ENCODE data around the gene FMNL3. TPM values are rescaled to one million over a fixed set of nuclear protein-coding genes. Genes with fewer than 3 reads are reported as not detected.

Gene FMNL3, protein sequence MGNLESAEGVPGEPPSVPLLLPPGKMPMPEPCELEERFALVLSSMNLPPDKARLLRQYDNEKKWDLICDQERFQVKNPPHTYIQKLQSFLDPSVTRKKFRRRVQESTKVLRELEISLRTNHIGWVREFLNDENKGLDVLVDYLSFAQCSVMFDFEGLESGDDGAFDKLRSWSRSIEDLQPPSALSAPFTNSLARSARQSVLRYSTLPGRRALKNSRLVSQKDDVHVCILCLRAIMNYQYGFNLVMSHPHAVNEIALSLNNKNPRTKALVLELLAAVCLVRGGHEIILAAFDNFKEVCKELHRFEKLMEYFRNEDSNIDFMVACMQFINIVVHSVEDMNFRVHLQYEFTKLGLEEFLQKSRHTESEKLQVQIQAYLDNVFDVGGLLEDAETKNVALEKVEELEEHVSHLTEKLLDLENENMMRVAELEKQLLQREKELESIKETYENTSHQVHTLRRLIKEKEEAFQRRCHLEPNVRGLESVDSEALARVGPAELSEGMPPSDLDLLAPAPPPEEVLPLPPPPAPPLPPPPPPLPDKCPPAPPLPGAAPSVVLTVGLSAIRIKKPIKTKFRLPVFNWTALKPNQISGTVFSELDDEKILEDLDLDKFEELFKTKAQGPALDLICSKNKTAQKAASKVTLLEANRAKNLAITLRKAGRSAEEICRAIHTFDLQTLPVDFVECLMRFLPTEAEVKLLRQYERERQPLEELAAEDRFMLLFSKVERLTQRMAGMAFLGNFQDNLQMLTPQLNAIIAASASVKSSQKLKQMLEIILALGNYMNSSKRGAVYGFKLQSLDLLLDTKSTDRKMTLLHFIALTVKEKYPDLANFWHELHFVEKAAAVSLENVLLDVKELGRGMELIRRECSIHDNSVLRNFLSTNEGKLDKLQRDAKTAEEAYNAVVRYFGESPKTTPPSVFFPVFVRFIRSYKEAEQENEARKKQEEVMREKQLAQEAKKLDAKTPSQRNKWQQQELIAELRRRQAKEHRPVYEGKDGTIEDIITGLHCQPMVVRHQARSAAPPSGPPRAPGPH
- 10 to 100 TPM; 34.4 to 36.5 TPM for total RNA-seq
- polyA plus RNA-seq: 10 to 100 TPM in 1 of 3 donors, 1 to 10 TPM in 2; 7.6 to 12.1 (median 8.4) TPM
- 90.8 to 151 (median 116) reads per million in 6 experiments for total RNA-seq

GRCh38 chr12:49707128-49707811 is at the start of gene FMNL3:
FMNL3 (minus strand) TSS chr12:49707405; CDS start chr12:49707180, 225 bp downstream.
- Mint-ChIP-seq H3K4me3 (peak within 1 kb of the TSS; percentile 86 to 96 (median 90)), H3K27ac (peak within 1 kb of the TSS; percentile 80 to 96 (median 92)), H3K4me1 (peaks cover 28 to 49% (median 46%) of the 10 kb centered on the region in 4 donors), H3K9me3 (no peaks in the 10 kb centered on the region), H3K27me3 (peaks cover 0 to 3% (median 1%) of the 10 kb centered on the region in 5 donors), H3K36me3 (no peaks in the 10 kb centered on the region)
- DNase-seq: peak; percentile 96 to 99 (median 99)
- POLR2A ChIA-PET: interaction anchor here (1.0 to 9.5 kb wide), 13 partner anchors 8 to 140 kb away, joined by 3 to 93 read pairs (median 7); partner anchors contain the start of genes MCRS1 and TMBIM6
- peak; percentile 93 to 95 for ATAC-seq

- Mint-ChIP-seq H3K27ac (peak overlapping the region; percentile 19 to 77 (median 66)), H3K4me3 (peak overlapping the region in 9 of 10 donors; percentile 40 to 77 (median 65)), H3K9me3 (no peaks in the 10 kb centered on the region), H3K4me1 (peaks cover 27 to 89% (median 82%) of the 10 kb centered on the region in 4 donors), H3K27me3 (no peaks in the 10 kb centered on the region), H3K36me3 (peaks cover 0 to 79% (median 21%) of the 10 kb centered on the region in 3 donors)
- DNase-seq (no peak), ATAC-seq (no peak)
- POLR2A ChIA-PET: interaction anchor here (1.2 kb wide), 1 partner anchor 11 kb away, joined by 3 read pairs; no protein-coding TSS in a partner anchor
These were observed 43.8 kb upstream of the FMNL3 start for GRCh38 chr12:49750996-49751393.

DNA sequence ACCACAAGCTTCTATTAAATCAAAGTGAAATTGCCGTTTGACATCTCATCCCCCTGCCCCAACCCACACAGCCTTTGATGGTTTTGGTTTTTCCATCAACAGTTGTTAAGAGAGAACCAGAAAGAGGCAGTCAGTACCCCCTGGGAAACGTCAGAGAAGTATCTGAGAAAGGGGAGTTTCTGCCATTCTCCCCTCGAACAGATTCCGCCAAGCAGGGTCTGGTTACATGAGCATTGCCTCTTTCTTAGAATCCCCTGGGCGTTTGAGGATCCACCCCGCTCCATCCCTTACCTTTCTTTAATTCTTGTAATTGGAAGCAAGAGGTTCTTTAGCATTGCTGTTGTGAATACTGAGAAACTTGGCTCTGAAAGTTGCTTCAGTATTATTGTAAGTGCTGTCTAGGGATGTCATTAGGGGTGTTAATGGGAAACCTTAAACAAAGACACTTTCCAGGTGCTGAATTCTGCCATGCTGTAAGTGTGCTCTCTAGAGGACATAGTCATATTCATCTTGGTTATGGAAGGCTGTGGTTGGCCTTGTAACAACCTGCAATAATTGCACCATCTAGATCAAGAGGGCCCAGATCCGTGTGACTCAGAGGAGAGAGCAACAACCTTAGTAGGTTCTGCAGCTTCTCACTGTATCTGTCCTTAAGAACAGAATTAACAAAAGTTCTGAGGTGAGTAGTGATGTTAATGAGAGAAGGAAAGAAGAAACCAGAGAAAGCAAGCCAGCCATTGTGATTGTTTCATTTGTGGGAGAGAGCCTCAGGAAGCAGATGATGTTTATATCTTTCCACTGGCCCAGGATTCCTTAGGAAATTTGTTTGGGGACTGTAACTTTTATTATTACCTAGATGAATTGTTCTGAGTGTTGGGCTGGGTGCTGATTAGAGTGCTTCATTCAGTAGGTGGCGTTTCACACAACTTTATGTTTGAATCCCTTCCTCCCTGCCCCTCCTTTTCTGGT is 43.1 kb upstream of the FMNL3 start:
- POLR2A ChIA-PET: interaction anchor here (1.3 to 1.9 kb wide), 2 partner anchors 8 to 9 kb away, joined by 4 to 6 read pairs; partner anchors contain the start of gene TMBIM6
- ATAC-seq: peak; percentile 66 to 77

DNA sequence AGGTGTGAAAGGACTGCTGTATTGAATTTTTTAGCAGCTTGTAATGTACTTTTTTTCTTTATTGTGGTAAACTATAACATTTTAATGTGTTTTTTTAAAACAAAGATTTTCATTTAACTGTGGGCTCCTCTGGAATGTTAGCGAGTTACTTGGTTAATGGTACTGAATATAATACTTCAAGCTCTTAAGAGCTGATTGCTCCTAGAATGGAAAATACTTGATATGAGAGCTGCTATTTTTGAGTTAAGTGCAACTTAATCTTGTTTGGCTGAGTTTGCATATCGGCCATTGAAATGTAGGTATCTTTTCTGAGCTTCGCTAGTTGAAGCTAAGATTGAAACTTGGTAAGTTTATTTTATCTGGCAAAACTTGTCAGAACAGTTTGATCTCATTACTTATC is 41.6 kb upstream of the FMNL3 start:
- Mint-ChIP-seq H3K9me3 (no peaks in the 10 kb centered on the region), H3K4me3 (peak overlapping the region in 9 of 10 donors; percentile 6 to 77 (median 41)), H3K27ac (peak overlapping the region in 7 of 10 donors; percentile 1 to 77 (median 49)), H3K36me3 (peaks cover 0 to 69% (median 14%) of the 10 kb centered on the region in 3 donors), H3K4me1 (peaks cover 37 to 93% (median 88%) of the 10 kb centered on the region in 4 donors), H3K27me3 (no peaks in the 10 kb centered on the region)
- DNase-seq (no peak), ATAC-seq (no peak)
- POLR2A ChIA-PET: interaction anchor here (0.9 to 1.9 kb wide), 2 partner anchors 9 to 15 kb away, joined by 3 to 6 read pairs; no protein-coding TSS in a partner anchor

More for the DNA sequence above, 43.1 kb upstream of the FMNL3 start:
- Mint-ChIP-seq H3K4me3 (peak overlapping the region; percentile 16 to 77 (median 62)), H3K9me3 (no peaks in the 10 kb centered on the region), H3K27me3 (no peaks in the 10 kb centered on the region), H3K27ac (peak overlapping the region; percentile 60 to 86 (median 70)), H3K4me1 (peaks cover 27 to 92% (median 84%) of the 10 kb centered on the region in 4 donors), H3K36me3 (peaks cover 0 to 72% (median 17%) of the 10 kb centered on the region in 3 donors)
- DNase-seq: peak in 5 of 10 donors; percentile 15 to 55 (median 38)

DNA sequence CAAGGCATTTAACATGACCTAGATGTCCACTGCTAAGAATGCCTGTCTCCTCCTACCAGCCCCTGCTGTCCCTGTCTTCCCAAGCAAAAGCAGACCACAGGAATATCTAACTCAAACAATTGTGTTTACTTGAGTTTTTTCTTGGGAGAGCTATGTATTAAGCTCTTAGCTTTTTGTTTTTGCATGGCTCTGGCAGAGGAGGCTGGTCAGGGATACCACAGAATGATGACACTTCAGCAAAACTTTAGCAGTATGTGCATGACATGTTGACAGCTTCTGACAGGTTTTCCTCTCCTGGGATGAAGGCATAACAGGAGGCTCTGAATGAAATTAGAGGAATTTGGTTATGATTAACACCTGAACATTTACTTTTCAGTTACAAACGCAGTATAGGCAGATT is 41.1 kb upstream of the FMNL3 start:
- H3K9me3 Mint-ChIP-seq: no peaks in the 10 kb centered on the region
- H3K27me3 Mint-ChIP-seq: no peaks in the 10 kb centered on the region
- peaks cover 0 to 69% (median 9%) of the 10 kb centered on the region in 3 donors for H3K36me3 Mint-ChIP-seq
- DNase-seq (no peak), ATAC-seq (no peak)
- peak overlapping the region in 9 of 10 donors; percentile 19 to 58 (median 42) for H3K4me3 Mint-ChIP-seq
- H3K27ac Mint-ChIP-seq: peak overlapping the region in 7 of 10 donors; percentile 20 to 77 (median 49)
- POLR2A ChIA-PET: interaction anchor here (0.9 to 1.9 kb wide), 2 partner anchors 10 to 15 kb away, joined by 3 to 6 read pairs; no protein-coding TSS in a partner anchor
- peaks cover 34 to 94% (median 88%) of the 10 kb centered on the region in 4 donors for H3K4me1 Mint-ChIP-seq

GRCh38 chr12:49744363-49744885 is 37.2 kb upstream of the FMNL3 start:
- DNase-seq: no peak
- Mint-ChIP-seq H3K9me3 (peaks cover 0 to 3% (median 0%) of the 10 kb centered on the region in 9 donors), H3K27me3 (peaks cover 0 to 3% (median 0%) of the 10 kb centered on the region in 5 donors), H3K36me3 (peaks cover 0 to 40% (median 4%) of the 10 kb centered on the region in 3 donors), H3K4me1 (peaks cover 25 to 80% (median 72%) of the 10 kb centered on the region in 4 donors), H3K27ac (peak overlapping the region in 9 of 10 donors; percentile 6 to 99 (median 56)), H3K4me3 (peak overlapping the region; percentile 18 to 87 (median 65))
- no peak for ATAC-seq
- POLR2A ChIA-PET: interaction anchor here (0.5 to 1.4 kb wide), 3 partner anchors 12 to 28 kb away, joined by 3 to 4 read pairs (median 3); no protein-coding TSS in a partner anchor

DNA sequence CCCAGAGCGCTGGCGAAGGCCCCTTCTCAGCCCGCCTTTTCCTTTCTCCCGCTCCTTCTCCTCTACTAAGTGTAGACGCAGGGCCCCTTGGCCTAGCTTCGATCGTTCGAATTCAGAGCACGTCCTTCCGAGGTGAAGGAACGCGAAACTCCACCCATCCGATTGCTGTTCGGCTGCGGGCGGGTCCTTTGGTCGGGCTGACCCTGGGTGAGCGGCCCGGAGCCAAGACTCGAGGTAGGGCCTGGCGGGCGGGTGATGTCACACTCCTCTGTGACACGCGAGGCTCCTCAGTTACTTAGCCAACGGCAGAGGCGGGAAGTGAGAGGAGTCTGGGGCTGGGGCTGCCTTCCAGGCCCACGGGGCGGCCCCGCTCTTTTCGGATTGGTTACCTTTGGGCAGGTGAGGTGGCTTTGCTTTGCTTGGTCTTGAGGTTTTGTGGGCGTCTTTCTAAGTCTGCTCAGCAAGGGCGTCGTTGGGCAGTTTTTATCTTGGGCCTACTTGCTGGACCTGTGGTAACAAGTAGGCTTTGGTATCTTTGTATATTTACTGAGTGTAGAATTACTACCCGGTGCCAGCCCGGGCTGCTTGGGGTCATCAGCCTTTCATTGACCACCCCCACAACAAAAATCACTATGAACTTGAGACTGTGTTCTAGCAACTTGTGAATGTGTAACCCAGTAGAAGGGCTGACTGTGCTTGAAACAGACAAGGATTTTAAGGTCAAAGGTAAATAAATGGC is 34.8 kb upstream of the FMNL3 start:
- DNase-seq (peak; percentile 74 to 93 (median 86)), ATAC-seq (peak; percentile 62 to 70)
- H3K4me1 Mint-ChIP-seq: peaks cover 23 to 58% (median 50%) of the 10 kb centered on the region in 4 donors
- peak overlapping the region; percentile 87 to 99 (median 97) for H3K4me3 Mint-ChIP-seq
- H3K27ac Mint-ChIP-seq: peak overlapping the region; percentile 97 to 100 (median 98)
- peaks cover 0 to 3% (median 0%) of the 10 kb centered on the region in 5 donors for H3K27me3 Mint-ChIP-seq
- peaks cover 0 to 3% (median 0%) of the 10 kb centered on the region in 9 donors for H3K9me3 Mint-ChIP-seq
- peaks cover 0 to 30% (median 2%) of the 10 kb centered on the region in 3 donors for H3K36me3 Mint-ChIP-seq
- POLR2A ChIA-PET: interaction anchor here (0.9 to 2.2 kb wide), 28 partner anchors 8 to 612 kb away, joined by 3 to 47 read pairs (median 6); partner anchors contain the start of genes BCDIN3D, CERS5, FMNL3 and NCKAP5L

DNA sequence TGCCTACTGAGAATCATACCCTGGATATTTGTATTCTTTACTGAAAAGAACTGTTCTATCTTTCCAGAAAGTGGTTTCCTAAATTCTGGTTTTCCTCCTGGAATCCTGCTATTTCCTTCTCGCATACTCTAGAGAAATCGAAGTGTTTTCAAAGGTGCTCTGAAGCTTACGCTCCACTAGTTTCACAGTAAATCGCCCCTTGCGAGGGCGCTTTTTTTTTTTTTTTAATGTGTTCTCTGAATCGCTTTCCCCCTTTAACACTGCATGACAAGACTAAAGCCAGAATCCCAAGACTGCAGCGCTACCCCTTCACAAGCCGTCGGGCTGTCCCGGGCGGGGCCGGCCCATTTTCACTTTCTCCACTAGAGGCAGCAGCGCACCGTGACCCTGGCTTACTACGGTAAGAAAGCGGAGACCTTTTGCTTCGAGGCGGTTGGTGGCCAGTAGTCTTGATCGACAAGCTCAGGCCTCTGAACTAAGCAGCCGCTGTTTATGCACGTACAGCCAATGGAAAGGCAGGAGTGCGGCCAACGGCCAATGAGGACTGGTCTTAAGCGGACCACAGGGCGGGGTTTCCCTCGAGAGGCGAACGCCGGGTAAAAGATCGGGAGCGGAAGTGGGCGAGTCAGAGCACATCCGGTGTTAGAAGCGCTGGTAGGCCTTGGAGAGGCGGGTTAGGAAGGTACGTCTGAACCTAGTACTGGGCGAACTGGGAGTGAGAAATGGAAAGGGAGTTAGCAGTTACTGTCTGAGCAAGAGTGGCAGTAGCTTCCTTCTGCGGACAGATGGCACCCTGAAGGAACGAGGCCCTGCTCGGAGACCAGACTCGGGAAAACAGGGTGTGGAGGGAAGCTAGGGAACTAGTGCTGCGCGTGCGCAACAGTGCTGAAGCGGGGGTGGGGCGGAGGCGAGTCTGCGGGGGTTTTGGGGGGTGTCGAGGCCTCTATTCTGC is 34.0 kb upstream of the FMNL3 start, which contains the start of gene TMBIM6:
TSS of gene TMBIM6 (plus strand) at position 628 of the 952 bp plus-strand sequence. CDS start 10,937 bp downstream, outside the sequence.
- ATAC-seq: peak; percentile 88 to 92
- Mint-ChIP-seq H3K27ac (peak within 1 kb of the TSS; percentile 97 to 100 (median 98)), H3K4me3 (peak within 1 kb of the TSS; percentile 87 to 99 (median 97)), H3K27me3 (peaks cover 0 to 3% (median 0%) of the 10 kb centered on the region in 5 donors), H3K9me3 (peaks cover 0 to 3% (median 0%) of the 10 kb centered on the region in 9 donors), H3K4me1 (peaks cover 19 to 49% (median 42%) of the 10 kb centered on the region in 4 donors), H3K36me3 (peaks cover 0 to 21% (median 0%) of the 10 kb centered on the region in 3 donors)
- POLR2A ChIA-PET: interaction anchor here (0.5 to 2.2 kb wide), 34 partner anchors 9 to 611 kb away, joined by 3 to 47 read pairs (median 6); partner anchors contain the start of genes BCDIN3D, CERS5, FMNL3 and NCKAP5L
- peak; percentile 90 to 100 (median 98) for DNase-seq

Data from naive thymus-derived CD8-positive, alpha-beta T cell (primary cell).